K562 (cell line): ENCODE results near the gene EMD. TPM values are rescaled to one million over a fixed set of nuclear protein-coding genes. Genes with fewer than 3 reads are reported as not detected.

Experiments
- CREB1 ChIP-seq, 2 experiments: sonication (generic) in 1 of 2; formaldehyde crosslinking in 1 of 2; IDR thresholded peaks; 2 replicates each; pipeline versions ENCODE4 v1.6.1 to v1.8.0; 2012 to 2022; ENCODE audit warnings: inconsistent platforms in 1 of 2, mild to moderate bottlenecking in 1 of 2, missing genetic modification reagents in 1 of 2, moderate library complexity in 1 of 2
- CSDE1 ChIP-seq, 2 experiments: fragments of 450-650 bp; IDR thresholded peaks; 2 replicates each; pipeline ENCODE4 v1.6.1; 2016; ENCODE audit warnings: mild to moderate bottlenecking in 1 of 2
- POLR2A ChIP-seq: fragments of 450-650 bp; conservative IDR thresholded peaks from 2 replicates; pipeline ENCODE4 v1.6.1; 2016
- POLR2B ChIP-seq: fragments of 450-650 bp; IDR thresholded peaks from 2 replicates; pipeline ENCODE4 v1.6.1; 2018; ENCODE audit warnings: low read depth; ENCODE audit not compliant: partially characterized antibody
- SP1 ChIP-seq: sonication (generic); formaldehyde crosslinking; IDR thresholded peaks from 2 replicates; pipeline ENCODE4 v1.8.1; 2022; ENCODE audit warnings: mild to moderate bottlenecking, missing genetic modification reagents
- SUPT5H ChIP-seq: fragments of 450-650 bp; IDR thresholded peaks from 2 replicates; pipeline ENCODE4 v1.6.1; 2016
- TBL1XR1 ChIP-seq, 2 experiments: IDR thresholded peaks; 2 replicates each; pipeline ENCODE4 v1.6.1; 2012; ENCODE audit warnings: improper control_type of control experiment in 2 of 2, low read length in 2 of 2, mild to moderate bottlenecking in 1 of 2
- YY1 ChIP-seq, 3 experiments: IDR thresholded peaks; 2 replicates each; pipeline ENCODE4 v1.6.1; 2011; ENCODE audit warnings: low read length in 2 of 3, mild to moderate bottlenecking in 2 of 3, moderate library complexity in 2 of 3, borderline replicate concordance in 1 of 3, control low read depth in 1 of 3, low read depth in 1 of 3; ENCODE audit not compliant: insufficient read depth in 3 of 3, insufficient replicate concordance in 2 of 3, control insufficient read depth in 1 of 3, insufficient read length in 1 of 3; ENCODE audit errors: extremely low read depth in 1 of 3
- ZBTB2 ChIP-seq: fragments of 450-650 bp; IDR thresholded peaks from 2 replicates; pipeline ENCODE4 v1.6.1; 2016; ENCODE audit warnings: antibody characterized with exemption
- ZC3H11A ChIP-seq: IDR thresholded peaks from 2 replicates; pipeline ENCODE4 v1.6.1; 2012; ENCODE audit warnings: low read depth, low read length, improper control_type of control experiment
- ZNF143 ChIP-seq: sonication (generic); formaldehyde crosslinking; IDR thresholded peaks from 2 replicates; pipeline ENCODE4 v1.9.0; 2022; ENCODE audit warnings: mild to moderate bottlenecking, missing genetic modification reagents
- ZNF830 ChIP-seq: fragments of 250-450 bp; sonication (Bioruptor Pico); IDR thresholded peaks from 2 replicates; pipeline ENCODE4 v1.5.0; 2021; ENCODE audit warnings: mild to moderate bottlenecking
- polyA plus RNA-seq, 8 experiments: library from polyadenylated mRNA; depleted of rRNA in 4 of 8; stranded (reverse) in 5 of 8; unstranded in 3 of 8; fragments of >200 nt; fragmentation: Nextera tagmentation in 2 of 8; fragmentation: Illumina TruSeq in 1 of 8; extraction: Ambion mirVana in 2 of 8; extraction: Trizol in 1 of 8; gene quantifications; 2 replicates each; pipeline versions ENCODE4 v1.2.1 to v1.2.3, GENCODE V29; 2011 to 2014; ENCODE audit warnings: inconsistent platforms in 1 of 8, missing spikeins in 1 of 8
- total RNA-seq, 7 experiments: library from RNA; depleted of rRNA in 6 of 7; stranded (reverse); fragments of >200 nt in 6 of 7; fragmentation: Illumina TruSeq in 2 of 7; extraction: Trizol in 2 of 7; gene quantifications; 2 replicates each; pipeline versions ENCODE4 v1.2.1 to v1.2.3, GENCODE V29; 2011 to 2021; ENCODE audit warnings: low replicate concordance in 1 of 7
- TF ChIP-seq, protein P1 (sequence below): sonication (generic); formaldehyde crosslinking; IDR thresholded peaks from 2 replicates; pipeline ENCODE4 v1.8.0; 2022; ENCODE audit warnings: mild to moderate bottlenecking, missing genetic modification reagents
- TF ChIP-seq, protein P2 (sequence below): fragments of 450-650 bp; IDR thresholded peaks from 2 replicates; pipeline ENCODE4 v1.6.1; 2017; ENCODE audit warnings: antibody characterized with exemption, mild to moderate bottlenecking

The EMD gene
- total and polyA plus RNA-seq, 9 of the 15 experiments (the other 6 are each of a cell fraction or from before 2014, with no cell fraction given) = 2.3 to 206 (median 61.9) TPM

DNA sequence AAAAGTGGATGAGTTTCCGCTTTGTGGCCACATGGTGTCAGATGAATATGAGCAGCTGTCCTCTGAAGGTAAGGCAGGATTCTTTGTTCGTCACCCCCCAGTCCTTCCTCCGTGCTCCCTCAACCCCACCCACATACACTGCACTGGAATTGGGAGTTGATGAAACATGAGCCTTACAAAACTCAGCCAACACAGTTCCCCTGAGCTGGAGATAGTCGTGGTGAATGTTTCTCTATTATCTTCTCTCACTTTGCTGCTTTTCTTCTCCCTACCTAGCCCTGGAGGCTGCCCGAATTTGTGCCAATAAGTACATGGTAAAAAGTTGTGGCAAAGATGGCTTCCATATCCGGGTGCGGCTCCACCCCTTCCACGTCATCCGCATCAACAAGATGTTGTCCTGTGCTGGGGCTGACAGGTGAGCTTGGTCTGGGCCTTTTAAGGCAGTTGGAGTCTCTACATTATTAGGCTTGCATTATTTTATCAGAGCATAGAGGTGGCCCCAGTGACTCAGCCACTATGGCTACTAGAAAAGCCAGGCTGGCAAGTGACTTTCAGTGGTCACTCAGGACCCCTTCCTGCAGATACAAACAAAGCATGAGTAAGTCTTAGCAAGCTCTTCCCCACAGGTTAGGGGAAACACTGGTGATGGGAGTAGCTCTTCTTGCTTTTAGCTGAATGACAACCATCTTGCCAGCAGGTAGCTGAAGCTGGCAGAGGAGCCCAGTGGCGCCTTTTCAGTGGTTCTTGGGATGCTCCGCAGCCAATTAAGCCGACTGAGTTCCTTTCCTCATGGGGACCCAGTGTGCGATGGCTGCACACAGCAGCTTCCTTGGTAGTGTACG is 20.7 kb downstream of the EMD start (continued):
- no peak for TF ChIP-seq ZNF143 (CRISPR knock-in tag)
- 0 out of 2 replicates have a peak, but pooled peaks have one; percentile 46 for TF ChIP-seq SP1 (CRISPR knock-in tag)
- TF ChIP-seq TBL1XR1 (IDR thresholded peaks at IDR 0.05; ENCODE audit: low read length in 2 of 2) = peak in 1 of 2 experiments; percentile 64; a peak in 1 of 4 replicates
- TF ChIP-seq SUPT5H = peak; percentile 33
- TF ChIP-seq POLR2B = peak; percentile 3
- TF ChIP-seq CREB1 (IDR thresholded peaks at IDR 0.05) = no peak; the same call in 1 of the 2 replicates
- TF ChIP-seq CREB1 (CRISPR knock-in tag; IDR thresholded peaks at IDR 0.05) = peak; percentile 43; the same call in 1 of the 2 replicates
- TF ChIP-seq POLR2A = peak; percentile 50
- TF ChIP-seq ZBTB2 = no peak
- 0 out of 4 replicates have a peak, but pooled peaks of 1 of the 2 experiments have one; percentile 44 for TF ChIP-seq CSDE1 (IDR thresholded peaks at IDR 0.05)
- no peak for TF ChIP-seq ZC3H11A
- TF ChIP-seq YY1 (IDR thresholded peaks at IDR 0.05; ENCODE audit: borderline replicate concordance in 1 of 3, control insufficient read depth in 1 of 3, extremely low read depth in 1 of 3, insufficient read depth in 3 of 3, insufficient read length in 1 of 3, insufficient replicate concordance in 2 of 3, low read depth in 1 of 3, low read length in 2 of 3) = peak in 1 of 3 experiments; percentile 55
- TF ChIP-seq ZNF830 (CRISPR knock-in tag) = no peak
- TF ChIP-seq, protein P1, sequence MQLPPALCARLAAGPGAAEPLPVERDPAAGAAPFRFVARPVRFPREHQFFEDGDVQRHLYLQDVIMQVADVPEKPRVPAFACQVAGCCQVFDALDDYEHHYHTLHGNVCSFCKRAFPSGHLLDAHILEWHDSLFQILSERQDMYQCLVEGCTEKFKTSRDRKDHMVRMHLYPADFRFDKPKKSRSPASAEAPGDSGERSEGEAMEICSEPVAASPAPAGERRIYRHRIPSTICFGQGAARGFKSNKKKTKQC (CRISPR knock-in tag) = no peak; the same call in 1 of the 2 replicates
- TF ChIP-seq, protein P2, sequence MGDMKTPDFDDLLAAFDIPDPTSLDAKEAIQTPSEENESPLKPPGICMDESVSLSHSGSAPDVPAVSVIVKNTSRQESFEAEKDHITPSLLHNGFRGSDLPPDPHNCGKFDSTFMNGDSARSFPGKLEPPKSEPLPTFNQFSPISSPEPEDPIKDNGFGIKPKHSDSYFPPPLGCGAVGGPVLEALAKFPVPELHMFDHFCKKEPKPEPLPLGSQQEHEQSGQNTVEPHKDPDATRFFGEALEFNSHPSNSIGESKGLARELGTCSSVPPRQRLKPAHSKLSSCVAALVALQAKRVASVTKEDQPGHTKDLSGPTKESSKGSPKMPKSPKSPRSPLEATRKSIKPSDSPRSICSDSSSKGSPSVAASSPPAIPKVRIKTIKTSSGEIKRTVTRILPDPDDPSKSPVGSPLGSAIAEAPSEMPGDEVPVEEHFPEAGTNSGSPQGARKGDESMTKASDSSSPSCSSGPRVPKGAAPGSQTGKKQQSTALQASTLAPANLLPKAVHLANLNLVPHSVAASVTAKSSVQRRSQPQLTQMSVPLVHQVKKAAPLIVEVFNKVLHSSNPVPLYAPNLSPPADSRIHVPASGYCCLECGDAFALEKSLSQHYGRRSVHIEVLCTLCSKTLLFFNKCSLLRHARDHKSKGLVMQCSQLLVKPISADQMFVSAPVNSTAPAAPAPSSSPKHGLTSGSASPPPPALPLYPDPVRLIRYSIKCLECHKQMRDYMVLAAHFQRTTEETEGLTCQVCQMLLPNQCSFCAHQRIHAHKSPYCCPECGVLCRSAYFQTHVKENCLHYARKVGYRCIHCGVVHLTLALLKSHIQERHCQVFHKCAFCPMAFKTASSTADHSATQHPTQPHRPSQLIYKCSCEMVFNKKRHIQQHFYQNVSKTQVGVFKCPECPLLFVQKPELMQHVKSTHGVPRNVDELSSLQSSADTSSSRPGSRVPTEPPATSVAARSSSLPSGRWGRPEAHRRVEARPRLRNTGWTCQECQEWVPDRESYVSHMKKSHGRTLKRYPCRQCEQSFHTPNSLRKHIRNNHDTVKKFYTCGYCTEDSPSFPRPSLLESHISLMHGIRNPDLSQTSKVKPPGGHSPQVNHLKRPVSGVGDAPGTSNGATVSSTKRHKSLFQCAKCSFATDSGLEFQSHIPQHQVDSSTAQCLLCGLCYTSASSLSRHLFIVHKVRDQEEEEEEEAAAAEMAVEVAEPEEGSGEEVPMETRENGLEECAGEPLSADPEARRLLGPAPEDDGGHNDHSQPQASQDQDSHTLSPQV = peak; percentile 45
